NCI-H1694 (cell line): ENCODE results near the gene STT3A.
A peak's percentile ranks its signal among the peaks of the same experiment; 100 is the strongest.

ENCODE experiments used
- DNase-seq: peaks from one replicate; lab custom pipeline; 2025; lab: John Stamatoyannopoulos, UW

The STT3A gene

GRCh38 chr11:125588505-125588904, 4.1 kb upstream of the STT3A start:
- DNase-seq, result no peak

- no peak for DNase-seq
Observed at GRCh38 chr11:125591649-125592304, 875 bp upstream of the STT3A start.

GRCh38 chr11:125593114-125593820, 615 bp downstream of the STT3A start:
- no peak for DNase-seq

GRCh38 chr11:125594958-125595357, 2.3 kb downstream of the STT3A start:
- DNase-seq, result no peak

GRCh38 chr11:125600663-125601062, 8.0 kb downstream of the STT3A start:
- DNase-seq, result no peak

GRCh38 chr11:125603207-125603606, 10.6 kb downstream of the STT3A start:
- DNase-seq, result no peak

- no peak for DNase-seq
Observed at GRCh38 chr11:125605417-125605816, 12.8 kb downstream of the STT3A start.

GRCh38 chr11:125609545-125609944, 16.9 kb downstream of the STT3A start:
- no peak for DNase-seq

- DNase-seq, result no peak
Observed at GRCh38 chr11:125618383-125618782, 25.7 kb downstream of the STT3A start.

GRCh38 chr11:125621995-125622394, 29.3 kb downstream of the STT3A start:
- DNase-seq, result no peak

- DNase-seq, result no peak
Observed at GRCh38 chr11:125623064-125623463, 30.4 kb downstream of the STT3A start.

- no peak for DNase-seq
Observed at GRCh38 chr11:125624756-125625213, 32.1 kb downstream of the STT3A start, which contains the start of gene CHEK1. Gene CHEK1 (plus strand): TSS chr11:125625163. CDS start chr11:125626769, 1,606 bp downstream.

GRCh38 chr11:125625225-125625629, 32.6 kb downstream of the STT3A start:
- no peak for DNase-seq

GRCh38 chr11:125625630-125626287, 33.1 kb downstream of the STT3A start:
- DNase-seq, result peak; percentile 62

GRCh38 chr11:125626288-125626950, 33.8 kb downstream of the STT3A start:
- peak; percentile 62 for DNase-seq

- no peak for DNase-seq
Observed at GRCh38 chr11:125627236-125627910, 34.7 kb downstream of the STT3A start.

GRCh38 chr11:125637840-125638239, 45.2 kb downstream of the STT3A start:
- no peak for DNase-seq

- no peak for DNase-seq
Observed at GRCh38 chr11:125638315-125638714, 45.7 kb downstream of the STT3A start.

- DNase-seq, result no peak
Observed at GRCh38 chr11:125645871-125646270, 53.2 kb downstream of the STT3A start.

- DNase-seq, result no peak
Observed at GRCh38 chr11:125649465-125650166, 57.0 kb downstream of the STT3A start.

GRCh38 chr11:125662689-125663088, 70.0 kb downstream of the STT3A start:
- no peak for DNase-seq
